Loucy (cell line): ENCODE results near the gene SDF4.

ENCODE experiments used
- H2AFZ ChIP-seq: fragments of 200-600 bp; sonication (generic); 2 replicates; pipeline ENCODE4 v1.6.0; 2016; ENCODE audit warnings: antibody characterized with exemption, mild to moderate bottlenecking, low read length, moderate library complexity
- H3F3A ChIP-seq: fragments of 200-600 bp; 2 replicates; pipeline ENCODE4 v1.6.0; 2016; ENCODE audit warnings: antibody characterized with exemption, low read depth, mild to moderate bottlenecking
- H3K27me3 ChIP-seq: fragments of 200-600 bp; sonication (generic); 2 replicates; pipeline ENCODE4 v1.6.1; 2014; ENCODE audit warnings: low read length, mild to moderate bottlenecking; ENCODE audit not compliant: insufficient read depth, poor library complexity, severe bottlenecking
- H3K36me3 ChIP-seq: fragments of 200-600 bp; sonication (generic); 2 replicates; pipeline ENCODE4 v1.6.1; 2016; ENCODE audit warnings: low read length; ENCODE audit not compliant: insufficient read depth
- H3K4me1 ChIP-seq: fragments of 200-600 bp; sonication (generic); 2 replicates; pipeline ENCODE4 v1.5.1; 2014; ENCODE audit warnings: low read length, mild to moderate bottlenecking; ENCODE audit not compliant: insufficient read depth, poor library complexity, severe bottlenecking
- H3K4me2 ChIP-seq: fragments of 200-600 bp; sonication (generic); 2 replicates; pipeline ENCODE4 v1.6.0; 2014; ENCODE audit warnings: antibody characterized with exemption, low read length, low read depth, mild to moderate bottlenecking; ENCODE audit not compliant: poor library complexity, severe bottlenecking
- H3K4me3 ChIP-seq: fragments of 200-600 bp; sonication (generic); 2 replicates; pipeline ENCODE4 v1.5.1; 2014; ENCODE audit warnings: low read length, mild to moderate bottlenecking, mixed read lengths; ENCODE audit not compliant: poor library complexity, severe bottlenecking
- H3K79me2 ChIP-seq: fragments of 200-600 bp; sonication (generic); 2 replicates; pipeline ENCODE4 v1.6.1; 2014; ENCODE audit warnings: low read length; ENCODE audit not compliant: insufficient read depth
- H3K9ac ChIP-seq: fragments of 200-600 bp; sonication (generic); 2 replicates; pipeline ENCODE4 v1.6.0; 2014; ENCODE audit warnings: mild to moderate bottlenecking, low read depth, low read length, moderate library complexity; ENCODE audit not compliant: poor library complexity, severe bottlenecking
- H3K9me2 ChIP-seq: fragments of 200-600 bp; sonication (generic); replicated peaks from 2 replicates; pipeline ENCODE4 v1.6.1; 2016; ENCODE audit warnings: low read depth, low read length, mixed read lengths
- H3K9me3 ChIP-seq: fragments of 200-600 bp; sonication (generic); 2 replicates; pipeline ENCODE4 v1.6.1; 2014; ENCODE audit warnings: mild to moderate bottlenecking, antibody characterized with exemption, low read length, low read depth; ENCODE audit not compliant: insufficient read depth
- H4K20me1 ChIP-seq: fragments of 200-600 bp; sonication (generic); 2 replicates; pipeline ENCODE4 v1.6.0; 2014; ENCODE audit warnings: antibody characterized with exemption, low read length, mild to moderate bottlenecking; ENCODE audit not compliant: insufficient read depth, poor library complexity, severe bottlenecking
- CTCF ChIP-seq: fragments of 200-600 bp; sonication (generic); conservative IDR thresholded peaks from 2 replicates; pipeline ENCODE4 v1.5.1; 2014; ENCODE audit warnings: mild to moderate bottlenecking, antibody characterized with exemption, low read length
- EZH2phosphoT487 ChIP-seq: fragments of 200-600 bp; IDR thresholded peaks from 2 replicates; pipeline ENCODE4 v1.6.1; 2018; ENCODE audit warnings: antibody characterized with exemption, mild to moderate bottlenecking, moderate library complexity, borderline replicate concordance

SDF4 gene

GRCh38 chr1:1230656-1231399, 973 bp downstream of the SDF4 start:
- peaks cover 89% of the 10 kb centered on the region for H3K79me2 ChIP-seq
- peak overlapping the region; percentile 87 for H2AFZ ChIP-seq
- peaks cover 6% of the 10 kb centered on the region; the same call in 1 of the 2 replicates for H3K36me3 ChIP-seq

DNA sequence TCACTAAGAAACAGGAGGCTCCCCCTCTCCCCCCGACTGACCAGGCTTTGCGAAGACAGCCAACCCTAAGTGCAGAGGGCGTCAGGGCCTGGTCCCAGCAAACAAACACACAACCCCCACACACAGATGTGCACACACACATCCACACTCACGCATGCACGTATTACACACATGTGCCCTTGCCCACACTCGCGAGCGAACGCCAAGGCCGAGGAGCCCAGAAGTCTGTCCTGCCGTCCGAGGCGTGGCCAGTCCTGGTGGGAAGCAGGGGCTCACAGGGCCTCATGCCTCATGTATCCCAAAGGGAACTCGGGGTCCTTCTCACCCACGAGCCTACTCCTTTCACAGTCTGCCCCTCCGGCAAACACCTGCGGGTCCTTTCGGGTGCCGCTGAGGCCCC, 2.0 kb downstream of the SDF4 start:
- Histone ChIP-seq H2AFZ (no peak overlapping the region), H3K27me3 (no peaks in the 10 kb centered on the region), H3K4me2 (peak overlapping the region; percentile 78), H3K9me2 (no peaks in the 10 kb centered on the region), H4K20me1 (peaks cover 32% of the 10 kb centered on the region), H3K9me3 (no peaks in the 10 kb centered on the region), H3K9ac (peak overlapping the region; percentile 99), H3F3A (no peaks in the 10 kb centered on the region), H3K4me3 (peak overlapping the region; percentile 97), H3K4me1 (peaks cover 30% of the 10 kb centered on the region), H3K36me3 (peaks cover 12% of the 10 kb centered on the region; the same call in 1 of the 2 replicates), H3K79me2 (peaks cover 93% of the 10 kb centered on the region)
- no peak for TF ChIP-seq CTCF
- TF ChIP-seq EZH2phosphoT487: no peak

More at GRCh38 chr1:1230656-1231399, 973 bp downstream of the SDF4 start:
- Histone ChIP-seq H4K20me1 (peaks cover 27% of the 10 kb centered on the region), H3K4me3 (peak overlapping the region; percentile 97), H3K4me1 (peaks cover 30% of the 10 kb centered on the region), H3K27me3 (no peaks in the 10 kb centered on the region), H3K9me2 (no peaks in the 10 kb centered on the region), H3F3A (no peaks in the 10 kb centered on the region), H3K9ac (peak overlapping the region; percentile 99), H3K9me3 (no peaks in the 10 kb centered on the region), H3K4me2 (peak overlapping the region; percentile 78)
- TF ChIP-seq EZH2phosphoT487: no peak
- 0 out of 2 replicates have a peak, but pooled peaks have one; percentile 30 for TF ChIP-seq CTCF

- TF ChIP-seq EZH2phosphoT487 (no peak), CTCF (no peak)
- Histone ChIP-seq H3K79me2 (peaks cover 86% of the 10 kb centered on the region), H3K4me1 (peaks cover 29% of the 10 kb centered on the region), H3F3A (no peaks in the 10 kb centered on the region), H3K9ac (peak overlapping the region; percentile 99), H3K4me2 (peak overlapping the region; percentile 78), H3K4me3 (peak overlapping the region; percentile 97), H2AFZ (no peak overlapping the region), H3K36me3 (peaks cover 13% of the 10 kb centered on the region; the same call in 1 of the 2 replicates), H3K9me2 (no peaks in the 10 kb centered on the region), H4K20me1 (peaks cover 32% of the 10 kb centered on the region), H3K27me3 (no peaks in the 10 kb centered on the region), H3K9me3 (no peaks in the 10 kb centered on the region)
Measured at GRCh38 chr1:1228596-1229321, 3.0 kb downstream of the SDF4 start.
